ENCODE results near the gene SLC31A1. TPM values are rescaled to one million over a fixed set of nuclear protein-coding genes. Genes with fewer than 3 reads are reported as not detected.

Gene SLC31A1
- total RNA-seq, 6 donors from 2014 or later: 10.5 to 44.7 (median 28.5) TPM

DNA sequence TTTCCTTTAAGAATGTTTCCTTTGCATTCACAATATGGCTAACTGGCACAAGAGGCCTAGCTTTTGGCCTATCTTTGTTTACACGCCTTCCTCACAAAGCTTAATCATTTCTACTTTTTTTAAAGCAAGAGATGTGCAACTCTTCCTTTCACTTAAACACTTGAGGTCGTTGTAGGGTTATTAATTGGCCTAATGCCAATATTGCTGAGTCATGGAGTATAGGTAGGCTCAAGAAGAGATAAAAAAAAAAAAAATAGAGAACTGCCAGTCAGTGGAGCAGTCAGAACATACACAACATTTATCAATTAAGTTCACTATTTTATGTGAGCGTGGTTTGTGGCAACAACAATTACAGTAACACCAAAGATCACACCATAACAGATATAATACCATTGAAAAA, 6.2 kb upstream of the SLC31A1 start:
- ATAC-seq (ENCODE audit: low FRiP score in 2 of 2): no peak
- no peaks in the 10 kb centered on the region for H3K27me3 ChIP-seq
- 60% methylated on average over 3 of the region's 3 CpGs for WGBS, 2 donors
- H3K4me1 ChIP-seq: peaks cover 23 to 41% (median 27%) of the 10 kb centered on the region in 4 donors
- H3K27ac ChIP-seq: peak overlapping the region in 2 of 4 donors; percentile 10 to 35
- TF ChIP-seq, protein P1, sequence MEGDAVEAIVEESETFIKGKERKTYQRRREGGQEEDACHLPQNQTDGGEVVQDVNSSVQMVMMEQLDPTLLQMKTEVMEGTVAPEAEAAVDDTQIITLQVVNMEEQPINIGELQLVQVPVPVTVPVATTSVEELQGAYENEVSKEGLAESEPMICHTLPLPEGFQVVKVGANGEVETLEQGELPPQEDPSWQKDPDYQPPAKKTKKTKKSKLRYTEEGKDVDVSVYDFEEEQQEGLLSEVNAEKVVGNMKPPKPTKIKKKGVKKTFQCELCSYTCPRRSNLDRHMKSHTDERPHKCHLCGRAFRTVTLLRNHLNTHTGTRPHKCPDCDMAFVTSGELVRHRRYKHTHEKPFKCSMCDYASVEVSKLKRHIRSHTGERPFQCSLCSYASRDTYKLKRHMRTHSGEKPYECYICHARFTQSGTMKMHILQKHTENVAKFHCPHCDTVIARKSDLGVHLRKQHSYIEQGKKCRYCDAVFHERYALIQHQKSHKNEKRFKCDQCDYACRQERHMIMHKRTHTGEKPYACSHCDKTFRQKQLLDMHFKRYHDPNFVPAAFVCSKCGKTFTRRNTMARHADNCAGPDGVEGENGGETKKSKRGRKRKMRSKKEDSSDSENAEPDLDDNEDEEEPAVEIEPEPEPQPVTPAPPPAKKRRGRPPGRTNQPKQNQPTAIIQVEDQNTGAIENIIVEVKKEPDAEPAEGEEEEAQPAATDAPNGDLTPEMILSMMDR (IDR thresholded peaks at IDR 0.05): no peak
- TF ChIP-seq EP300 (IDR thresholded peaks at IDR 0.05) (no peak), POLR2A (IDR thresholded peaks at IDR 0.05) (no peak), POLR2AphosphoS5 (IDR thresholded peaks at IDR 0.05) (no peak)
- H3K36me3 ChIP-seq: peaks cover 0 to 13% (median 11%) of the 10 kb centered on the region in 4 donors
- H3K9me3 ChIP-seq: no peaks in the 10 kb centered on the region
- H3K4me3 ChIP-seq: no peak overlapping the region
- DNase-seq: no peak

DNA sequence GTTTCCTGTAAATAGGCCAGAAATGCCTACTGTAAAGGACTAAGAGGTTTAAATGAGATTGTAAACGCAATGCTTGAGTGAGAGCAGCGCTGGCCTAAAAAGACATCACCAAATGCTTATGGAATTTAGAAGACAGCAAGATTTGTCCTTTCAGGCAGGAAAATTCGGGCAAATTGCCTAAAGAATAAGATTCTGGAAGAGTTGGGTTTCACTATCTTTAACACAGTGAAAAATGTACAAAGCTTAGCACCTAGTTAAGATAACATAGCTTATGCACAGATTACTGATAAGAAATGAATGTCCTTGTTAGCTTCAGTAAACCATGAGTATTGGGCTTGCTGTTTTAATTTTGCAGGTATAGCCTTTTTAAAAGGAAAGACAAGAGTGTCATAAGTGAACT, 4.9 kb upstream of the SLC31A1 start:
- no peaks in the 10 kb centered on the region for H3K9me3 ChIP-seq
- peaks cover 0 to under 1% (median 0%) of the 10 kb centered on the region in 4 donors for H3K36me3 ChIP-seq
- no peak overlapping the region for H3K27ac ChIP-seq
- H3K4me1 ChIP-seq: peaks cover 24 to 33% (median 26%) of the 10 kb centered on the region in 4 donors
- TF ChIP-seq EP300 (IDR thresholded peaks at IDR 0.05) (no peak), POLR2A (IDR thresholded peaks at IDR 0.05) (no peak), POLR2AphosphoS5 (IDR thresholded peaks at IDR 0.05) (no peak)
- TF ChIP-seq, protein P1 (IDR thresholded peaks at IDR 0.05): no peak
- 87 to 89% methylated on average over 3 of the region's 3 CpGs for WGBS, 2 donors
- DNase-seq (no peak), ATAC-seq (ENCODE audit: low FRiP score in 2 of 2) (no peak)
- no peaks in the 10 kb centered on the region for H3K27me3 ChIP-seq
- H3K4me3 ChIP-seq: no peak overlapping the region

DNA sequence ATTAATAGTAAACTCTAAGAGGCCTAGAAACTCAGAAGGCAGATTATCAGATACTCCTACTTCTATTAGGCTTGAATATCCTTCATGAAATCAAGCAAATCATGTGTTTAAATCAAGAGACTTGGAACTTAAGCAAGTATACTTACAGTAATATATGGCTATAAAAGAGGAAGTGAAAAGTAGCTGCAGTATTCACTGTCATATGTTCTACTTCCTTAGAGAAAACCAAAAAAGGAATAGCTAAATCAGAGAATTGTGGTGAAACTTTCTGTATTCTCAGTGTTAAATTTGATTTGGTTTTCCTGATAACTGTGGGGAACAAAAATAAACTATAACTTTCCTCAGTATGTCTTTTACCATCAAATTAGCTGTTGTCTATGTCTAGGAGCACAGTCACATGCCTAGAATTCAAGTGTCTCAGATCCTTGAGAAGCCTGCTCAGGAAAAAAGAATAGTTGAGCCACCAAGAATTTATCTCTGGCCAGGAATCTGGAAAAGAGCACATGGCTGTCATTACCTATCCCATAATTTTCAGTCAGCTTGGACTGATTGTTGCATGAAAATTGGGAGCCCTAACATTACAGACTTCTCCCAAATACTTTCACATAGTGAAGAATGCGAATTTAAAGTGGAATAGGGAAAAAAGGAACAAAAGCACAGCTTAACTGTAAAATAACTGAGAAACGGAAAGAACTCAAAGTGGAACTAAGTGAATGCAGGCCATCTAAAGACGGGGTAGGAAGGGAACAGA, 2.0 kb upstream of the SLC31A1 start:
- Histone ChIP-seq H3K27ac (peak overlapping the region; percentile 88 to 95 (median 91)), H3K27me3 (no peaks in the 10 kb centered on the region), H3K36me3 (no peaks in the 10 kb centered on the region), H3K4me3 (peak overlapping the region in 2 of 4 donors; percentile 84 to 85), H3K4me1 (peaks cover 37 to 60% (median 45%) of the 10 kb centered on the region in 4 donors), H3K9me3 (no peaks in the 10 kb centered on the region)
- TF ChIP-seq EP300 (IDR thresholded peaks at IDR 0.05): no peak
- TF ChIP-seq POLR2AphosphoS5 (IDR thresholded peaks at IDR 0.05): no peak
- TF ChIP-seq, protein P1 (IDR thresholded peaks at IDR 0.05): no peak
- TF ChIP-seq POLR2A (IDR thresholded peaks at IDR 0.05): no peak
- WGBS, 2 donors: 64 to 71% methylated on average over 3 of the region's 3 CpGs
- ATAC-seq (ENCODE audit: low FRiP score in 2 of 2) (peak in 1 of 2 donors; percentile 18), DNase-seq (no peak)

DNA sequence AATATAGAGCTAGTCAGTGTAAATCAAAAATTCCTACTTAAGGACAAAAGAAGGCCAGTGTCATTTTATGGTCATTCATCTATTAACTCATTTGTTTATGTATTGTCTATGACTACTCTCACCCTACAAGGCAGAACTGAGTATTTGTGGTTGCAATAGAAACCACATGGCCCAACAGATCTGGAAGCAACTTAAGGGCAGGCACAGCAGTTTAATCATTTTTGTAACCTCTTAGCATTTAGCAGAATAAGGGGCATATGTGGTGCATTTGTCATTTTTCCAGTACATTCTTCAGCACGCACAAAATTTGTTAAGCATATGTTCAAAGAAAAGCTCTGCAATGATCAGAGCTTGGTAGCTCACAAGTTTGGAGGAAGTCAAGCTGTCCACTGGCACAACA, 1.4 kb upstream of the SLC31A1 start:
- DNase-seq (no peak), ATAC-seq (ENCODE audit: low FRiP score in 2 of 2) (no peak)
- WGBS, 2 donors: 28 to 38% methylated on average over 1 of the region's 1 CpG
- Histone ChIP-seq H3K4me3 (peak overlapping the region in 3 of 4 donors; percentile 84 to 88 (median 85)), H3K27ac (peak overlapping the region; percentile 88 to 95 (median 91)), H3K36me3 (peaks cover 0 to 4% (median 0%) of the 10 kb centered on the region in 4 donors), H3K27me3 (no peaks in the 10 kb centered on the region), H3K4me1 (peaks cover 32 to 57% (median 43%) of the 10 kb centered on the region in 4 donors), H3K9me3 (no peaks in the 10 kb centered on the region)
- no peak for TF ChIP-seq POLR2A (IDR thresholded peaks at IDR 0.05)

DNA sequence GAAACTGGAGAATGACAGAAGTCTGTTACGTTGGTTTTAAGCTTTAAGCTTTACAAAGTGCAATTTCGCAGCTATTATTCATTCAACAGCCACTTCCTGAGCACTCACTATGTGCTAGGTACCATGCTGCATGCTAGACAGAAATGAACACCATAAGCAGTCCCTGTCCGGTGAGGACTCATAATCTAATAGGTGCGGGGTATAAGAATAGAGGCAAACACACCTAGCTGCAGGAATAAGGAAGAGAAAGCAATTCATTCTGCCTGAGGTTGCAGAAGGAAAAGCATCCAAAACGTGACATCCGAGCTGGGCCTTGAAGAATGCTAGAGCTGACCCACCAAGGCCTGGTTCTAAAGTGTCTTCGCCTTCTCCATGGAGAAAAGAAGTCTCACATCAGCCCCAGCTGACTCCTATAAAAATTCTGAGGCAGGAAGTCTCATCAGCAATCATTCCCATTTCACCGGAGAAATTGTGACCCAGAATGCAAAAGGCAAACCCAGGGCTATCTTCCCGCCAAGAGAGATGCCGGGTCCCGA, 809 bp upstream of the SLC31A1 start:
- TF ChIP-seq, protein P1 (IDR thresholded peaks at IDR 0.05): no peak
- TF ChIP-seq EP300 (IDR thresholded peaks at IDR 0.05) (no peak), POLR2AphosphoS5 (IDR thresholded peaks at IDR 0.05) (no peak), POLR2A (IDR thresholded peaks at IDR 0.05) (no peak)
- ATAC-seq (ENCODE audit: low FRiP score in 2 of 2) (no peak), DNase-seq (no peak)
- WGBS, 2 donors: 7 to 8% methylated on average over 8 to 11 of the region's 11 CpGs
- no peaks in the 10 kb centered on the region for H3K27me3 ChIP-seq
- H3K4me3 ChIP-seq: peak overlapping the region; percentile 83 to 88 (median 84)
- peak overlapping the region; percentile 88 to 95 (median 91) for H3K27ac ChIP-seq
- no peaks in the 10 kb centered on the region for H3K9me3 ChIP-seq
- peaks cover 29 to 53% (median 42%) of the 10 kb centered on the region in 4 donors for H3K4me1 ChIP-seq
- peaks cover 0 to 7% (median 0%) of the 10 kb centered on the region in 4 donors for H3K36me3 ChIP-seq
